ENCODE results near the gene PUS1.

The PUS1 gene

GRCh38 chr12:131911028-131911650, 17.9 kb upstream of the PUS1 start:
- no peak overlapping the region for H2AFZ ChIP-seq (ENCODE audit: low read length, unreplicated experiment)
- no peaks in the 10 kb centered on the region for H3K79me2 ChIP-seq (ENCODE audit: control insufficient read depth, insufficient read depth, low read length, unreplicated experiment)
- no peaks in the 10 kb centered on the region for H3K36me3 ChIP-seq (ENCODE audit: insufficient read depth, low read length)
- peaks cover 12% of the 10 kb centered on the region for H3K4me1 ChIP-seq (ENCODE audit: control insufficient read depth, insufficient read depth, low read length, unreplicated experiment)
- no peaks in the 10 kb centered on the region for H3K27me3 ChIP-seq (ENCODE audit: insufficient read depth, low read length)
- H3K27ac ChIP-seq (ENCODE audit: low read depth, low read length): no peak overlapping the region
- H3K4me3 ChIP-seq (ENCODE audit: low read depth, low read length): no peak overlapping the region

GRCh38 chr12:131911851-131912477, 17.1 kb upstream of the PUS1 start:
- Histone ChIP-seq H3K79me2 (ENCODE audit: control insufficient read depth, insufficient read depth, low read length, unreplicated experiment) (no peaks in the 10 kb centered on the region), H2AFZ (ENCODE audit: low read length, unreplicated experiment) (no peak overlapping the region), H3K27me3 (ENCODE audit: insufficient read depth, low read length) (no peaks in the 10 kb centered on the region), H3K4me3 (ENCODE audit: low read depth, low read length) (no peak overlapping the region), H3K4me1 (ENCODE audit: control insufficient read depth, insufficient read depth, low read length, unreplicated experiment) (peaks cover 12% of the 10 kb centered on the region), H3K36me3 (ENCODE audit: insufficient read depth, low read length) (no peaks in the 10 kb centered on the region), H3K27ac (ENCODE audit: low read depth, low read length) (no peak overlapping the region)

DNA sequence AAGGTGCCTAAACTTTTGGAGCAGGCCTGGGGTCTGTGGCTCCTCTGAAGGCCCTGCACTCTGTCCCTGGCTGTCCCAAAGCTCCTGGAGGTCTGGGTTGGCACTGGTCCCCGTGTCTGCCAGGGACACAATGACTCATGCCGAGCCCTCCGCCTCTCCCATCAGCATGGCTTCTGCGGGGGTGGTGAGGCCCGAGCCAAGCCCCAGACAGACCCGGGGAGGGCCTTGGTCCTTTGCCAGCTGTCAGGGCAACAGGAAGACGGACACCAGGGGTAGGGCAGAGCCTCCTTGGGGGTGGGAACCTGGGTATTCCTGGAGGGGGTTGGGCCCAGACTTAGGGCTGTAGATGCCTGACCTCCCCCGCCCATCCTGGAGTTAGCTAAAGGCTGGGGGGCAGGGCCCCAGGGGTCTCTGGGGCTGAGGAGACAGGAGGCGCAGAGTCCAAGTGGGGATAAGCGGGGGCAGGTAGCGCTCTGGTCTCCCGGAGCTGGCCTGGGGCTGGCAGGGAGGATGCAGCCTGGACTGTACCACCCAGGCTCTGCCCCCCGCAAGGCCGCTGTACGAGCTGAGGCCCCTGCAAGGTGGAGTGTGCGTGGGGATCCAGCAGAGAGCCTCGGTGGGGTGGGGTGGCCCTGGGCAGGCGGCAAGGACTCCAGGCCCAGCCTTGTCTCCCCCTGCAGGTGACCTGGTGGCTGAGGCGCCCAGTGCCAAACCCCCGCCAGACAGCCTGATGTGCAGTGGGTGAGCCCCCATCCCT, 16.4 kb upstream of the PUS1 start:
- Histone ChIP-seq H3K36me3 (ENCODE audit: insufficient read depth, low read length) (no peaks in the 10 kb centered on the region), H3K4me1 (ENCODE audit: control insufficient read depth, insufficient read depth, low read length, unreplicated experiment) (peaks cover 12% of the 10 kb centered on the region), H3K27me3 (ENCODE audit: insufficient read depth, low read length) (no peaks in the 10 kb centered on the region), H2AFZ (ENCODE audit: low read length, unreplicated experiment) (no peak overlapping the region), H3K4me3 (ENCODE audit: low read depth, low read length) (no peak overlapping the region), H3K27ac (ENCODE audit: low read depth, low read length) (no peak overlapping the region), H3K79me2 (ENCODE audit: control insufficient read depth, insufficient read depth, low read length, unreplicated experiment) (no peaks in the 10 kb centered on the region)

DNA sequence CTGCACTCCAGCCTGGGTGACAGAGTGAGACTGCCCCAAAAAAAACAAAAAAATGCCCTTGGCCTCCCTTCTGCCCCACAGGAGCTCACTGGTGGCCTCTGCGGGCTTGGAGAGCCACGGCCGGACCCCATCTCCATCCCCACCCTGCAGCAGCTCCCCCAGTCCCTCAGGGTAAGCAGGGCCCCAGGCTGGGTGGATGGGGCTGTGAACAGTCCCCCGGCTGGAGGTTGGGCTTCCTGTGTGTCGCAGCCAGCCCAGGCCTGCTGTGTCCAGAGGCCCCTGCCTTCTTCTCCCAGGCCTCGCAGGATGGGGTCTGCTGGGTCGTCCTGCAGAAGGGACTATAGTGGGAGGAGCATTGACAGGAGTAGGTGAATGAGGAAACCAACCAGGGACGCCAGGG, 15.4 kb upstream of the PUS1 start:
- no peaks in the 10 kb centered on the region for H3K79me2 ChIP-seq (ENCODE audit: control insufficient read depth, insufficient read depth, low read length, unreplicated experiment)
- peaks cover 12% of the 10 kb centered on the region for H3K4me1 ChIP-seq (ENCODE audit: control insufficient read depth, insufficient read depth, low read length, unreplicated experiment)
- H2AFZ ChIP-seq (ENCODE audit: low read length, unreplicated experiment): no peak overlapping the region
- no peaks in the 10 kb centered on the region for H3K36me3 ChIP-seq (ENCODE audit: insufficient read depth, low read length)
- no peak overlapping the region for H3K4me3 ChIP-seq (ENCODE audit: low read depth, low read length)
- no peaks in the 10 kb centered on the region for H3K27me3 ChIP-seq (ENCODE audit: insufficient read depth, low read length)
- H3K27ac ChIP-seq (ENCODE audit: low read depth, low read length): no peak overlapping the region

DNA sequence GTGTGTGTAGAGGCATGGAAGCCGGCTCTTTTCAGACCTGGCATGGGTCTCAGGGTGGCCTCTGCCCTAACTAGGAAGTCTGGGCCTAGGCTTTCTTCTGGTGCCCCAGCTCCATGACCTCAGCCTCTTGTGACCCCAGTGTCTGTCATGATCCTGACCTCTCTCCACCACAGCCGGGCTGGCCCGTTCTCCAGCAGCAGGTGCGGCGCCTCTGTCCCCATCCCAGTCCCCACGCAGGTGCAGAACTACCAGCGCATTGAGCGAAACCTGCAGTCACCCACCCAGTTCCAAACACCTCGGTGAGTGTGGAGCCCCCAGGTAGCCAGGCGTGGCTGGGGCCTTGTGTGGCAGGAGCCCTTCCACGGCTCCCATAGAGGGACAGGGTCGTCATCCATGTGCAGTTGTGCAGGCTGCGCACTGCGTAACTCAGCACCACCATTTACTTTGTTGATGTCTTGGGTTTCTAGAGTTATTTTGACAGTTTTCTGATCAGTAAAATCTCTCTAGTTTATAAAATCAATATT, 14.8 kb upstream of the PUS1 start:
- no peaks in the 10 kb centered on the region for H3K27me3 ChIP-seq (ENCODE audit: insufficient read depth, low read length)
- H3K4me3 ChIP-seq (ENCODE audit: low read depth, low read length): no peak overlapping the region
- no peaks in the 10 kb centered on the region for H3K79me2 ChIP-seq (ENCODE audit: control insufficient read depth, insufficient read depth, low read length, unreplicated experiment)
- no peak overlapping the region for H3K27ac ChIP-seq (ENCODE audit: low read depth, low read length)
- H3K36me3 ChIP-seq (ENCODE audit: insufficient read depth, low read length): no peaks in the 10 kb centered on the region
- no peak overlapping the region for H2AFZ ChIP-seq (ENCODE audit: low read length, unreplicated experiment)
- H3K4me1 ChIP-seq (ENCODE audit: control insufficient read depth, insufficient read depth, low read length, unreplicated experiment): peaks cover 12% of the 10 kb centered on the region

- Histone ChIP-seq H3K27me3 (ENCODE audit: insufficient read depth, low read length) (no peaks in the 10 kb centered on the region), H3K4me1 (ENCODE audit: control insufficient read depth, insufficient read depth, low read length, unreplicated experiment) (peaks cover 12% of the 10 kb centered on the region), H3K36me3 (ENCODE audit: insufficient read depth, low read length) (no peaks in the 10 kb centered on the region), H2AFZ (ENCODE audit: low read length, unreplicated experiment) (no peak overlapping the region), H3K79me2 (ENCODE audit: control insufficient read depth, insufficient read depth, low read length, unreplicated experiment) (no peaks in the 10 kb centered on the region), H3K4me3 (ENCODE audit: low read depth, low read length) (no peak overlapping the region), H3K27ac (ENCODE audit: low read depth, low read length) (no peak overlapping the region)
Measured at GRCh38 chr12:131915000-131915689, 13.9 kb upstream of the PUS1 start.

DNA sequence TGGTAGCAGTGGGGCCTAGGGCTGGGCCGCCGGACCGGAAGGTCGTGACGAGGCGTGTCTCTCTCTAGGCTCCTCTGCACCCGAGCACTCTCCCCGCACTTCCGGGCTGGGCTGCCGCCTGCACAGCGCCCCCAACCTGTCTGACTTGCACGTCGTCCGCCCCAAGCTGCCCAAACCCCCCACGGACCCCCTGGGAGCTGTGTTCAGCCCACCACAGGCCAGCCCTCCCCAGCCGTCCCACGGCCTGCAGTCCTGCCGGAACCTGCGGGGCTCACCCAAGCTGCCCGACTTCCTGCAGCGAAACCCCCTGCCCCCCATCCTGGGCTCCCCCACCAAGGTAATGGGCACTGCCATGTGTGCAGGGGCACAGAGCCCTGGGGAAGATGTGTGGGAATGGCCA, 13.3 kb upstream of the PUS1 start:
- H2AFZ ChIP-seq (ENCODE audit: low read length, unreplicated experiment): no peak overlapping the region
- H3K36me3 ChIP-seq (ENCODE audit: insufficient read depth, low read length): no peaks in the 10 kb centered on the region
- no peaks in the 10 kb centered on the region for H3K27me3 ChIP-seq (ENCODE audit: insufficient read depth, low read length)
- H3K4me3 ChIP-seq (ENCODE audit: low read depth, low read length): no peak overlapping the region
- H3K27ac ChIP-seq (ENCODE audit: low read depth, low read length): no peak overlapping the region
- no peaks in the 10 kb centered on the region for H3K79me2 ChIP-seq (ENCODE audit: control insufficient read depth, insufficient read depth, low read length, unreplicated experiment)
- H3K4me1 ChIP-seq (ENCODE audit: control insufficient read depth, insufficient read depth, low read length, unreplicated experiment): peaks cover 12% of the 10 kb centered on the region

GRCh38 chr12:131916306-131917138, 12.6 kb upstream of the PUS1 start:
- no peaks in the 10 kb centered on the region for H3K27me3 ChIP-seq (ENCODE audit: insufficient read depth, low read length)
- H3K27ac ChIP-seq (ENCODE audit: low read depth, low read length): no peak overlapping the region
- H3K36me3 ChIP-seq (ENCODE audit: insufficient read depth, low read length): no peaks in the 10 kb centered on the region
- peaks cover 12% of the 10 kb centered on the region for H3K4me1 ChIP-seq (ENCODE audit: control insufficient read depth, insufficient read depth, low read length, unreplicated experiment)
- H2AFZ ChIP-seq (ENCODE audit: low read length, unreplicated experiment): no peak overlapping the region
- no peak overlapping the region for H3K4me3 ChIP-seq (ENCODE audit: low read depth, low read length)
- H3K79me2 ChIP-seq (ENCODE audit: control insufficient read depth, insufficient read depth, low read length, unreplicated experiment): no peaks in the 10 kb centered on the region

- no peaks in the 10 kb centered on the region for H3K79me2 ChIP-seq (ENCODE audit: control insufficient read depth, insufficient read depth, low read length, unreplicated experiment)
- no peak overlapping the region for H3K27ac ChIP-seq (ENCODE audit: low read depth, low read length)
- no peak overlapping the region for H3K4me3 ChIP-seq (ENCODE audit: low read depth, low read length)
- H2AFZ ChIP-seq (ENCODE audit: low read length, unreplicated experiment): no peak overlapping the region
- H3K36me3 ChIP-seq (ENCODE audit: insufficient read depth, low read length): no peaks in the 10 kb centered on the region
- peaks cover 9% of the 10 kb centered on the region for H3K4me1 ChIP-seq (ENCODE audit: control insufficient read depth, insufficient read depth, low read length, unreplicated experiment)
- H3K27me3 ChIP-seq (ENCODE audit: insufficient read depth, low read length): no peaks in the 10 kb centered on the region
Measured at GRCh38 chr12:131917139-131917710, 11.9 kb upstream of the PUS1 start.

Data from ACC112 (cell line).